Mucosa of descending colon (tissue), 3 donors: ENCODE data around the gene DUOXA1. TPM values are rescaled to one million over a fixed set of nuclear protein-coding genes. Genes with fewer than 3 reads are reported as not detected.
"Not testable (repeated sequence)": the region's sequence is repeated elsewhere in the genome, so short reads cannot be mapped to it uniquely, and the experiment has no call there.

Experiments
- ATAC-seq: fragments of 200-7000 bp; cut with Tn5 transposase; one replicate; pipeline ENCODE4 v1.9.1; 2020; ENCODE audit warnings: mild to moderate bottlenecking, moderate library complexity
- DNase-seq, 3 donors: peaks; one replicate each; pipeline ENCODE4 v3.0.0-alpha.2; 2020
- H3K36me3 ChIP-seq: fragments of 200-600 bp; one replicate; pipeline ENCODE4 v1.8.0; 2021; ENCODE audit warnings: low read depth, mild to moderate bottlenecking
- H3K4me1 ChIP-seq: fragments of 200-600 bp; one replicate; pipeline ENCODE4 v1.8.0; 2021; ENCODE audit warnings: low read depth, mild to moderate bottlenecking
- H3K4me3 ChIP-seq: fragments of 200-600 bp; one replicate; pipeline ENCODE4 v1.8.0; 2021; ENCODE audit warnings: mild to moderate bottlenecking
- H3K9me3 ChIP-seq: fragments of 200-600 bp; one replicate; pipeline ENCODE4 v1.8.0; 2021; ENCODE audit warnings: mild to moderate bottlenecking
- CTCF ChIP-seq: fragments of 200-600 bp; IDR thresholded peaks from one replicate; pipeline ENCODE4 v1.8.0; 2022; ENCODE audit warnings: antibody characterized with exemption, mild to moderate bottlenecking
- intact Hi-C, 2 donors: fragments of 100-400 bp; cut with DNase I in 1 of 2; cut with micrococcal nuclease in 1 of 2; formaldehyde crosslinking; loops; one replicate each; pipeline versions ENCODE4 v1.11.0 to v1.11.1; 2022; cut with DNase I, micrococcal nuclease
- total RNA-seq, 3 donors: library from RNA; stranded (reverse); fragmentation: NEBNext Ultra II Directional in 2 of 3; extraction: Animal tissue kit (Norgen Biotek cat#: 25700) in 2 of 3; gene quantifications; one replicate each; pipeline versions ENCODE4 v1.2.1 to v1.2.4, GENCODE V29; 2021 to 2023
- donor health status: DM: no; HTN: no; CAD: no; lungs with moderate emphysema.
- donor health status: DM: no; HTN: no; CAD: no.
- donor health status: DM: no; HTN: yes; CAD: no.

Gene DUOXA1
- total RNA-seq, 3 donors from 2014 or later, result 0.29 to 1.6 (median 1.6) TPM

- H3K36me3 ChIP-seq, result no peaks in the 10 kb centered on the region
- ATAC-seq, result no peak
- peaks cover 6% of the 10 kb centered on the region for H3K4me1 ChIP-seq
- intact Hi-C loops, result no loop called here
- H3K9me3 ChIP-seq, result no peaks in the 10 kb centered on the region
- H3K4me3 ChIP-seq, result no peak overlapping the region
- TF ChIP-seq CTCF, result no peak
- no peak for DNase-seq
These were observed 19.3 kb downstream of the DUOXA1 start for GRCh38 chr15:45110256-45110820.

- intact Hi-C loops, result no loop called here
- ATAC-seq (no peak), DNase-seq (no peak)
- no peaks in the 10 kb centered on the region for H3K9me3 ChIP-seq
- no peak for TF ChIP-seq CTCF
- H3K4me1 ChIP-seq, result peaks cover 4% of the 10 kb centered on the region
- H3K4me3 ChIP-seq, result no peak overlapping the region
- H3K36me3 ChIP-seq, result no peaks in the 10 kb centered on the region
These were observed 21.6 kb downstream of the DUOXA1 start for GRCh38 chr15:45107941-45108630.

GRCh38 chr15:45106002-45106790 is 23.5 kb downstream of the DUOXA1 start:
- Histone ChIP-seq H3K9me3 (no peaks in the 10 kb centered on the region), H3K4me1 (no peaks in the 10 kb centered on the region), H3K36me3 (no peaks in the 10 kb centered on the region), H3K4me3 (no peak overlapping the region)
- intact Hi-C loops, result no loop called here
- ATAC-seq, result no peak
- no peak for DNase-seq
- TF ChIP-seq CTCF, result no peak

GRCh38 chr15:45105586-45105985 is 24.1 kb downstream of the DUOXA1 start:
- no peak for DNase-seq

GRCh38 chr15:45104170-45104569 is 25.5 kb downstream of the DUOXA1 start:
- DNase-seq, H3K4me1 ChIP-seq, intact Hi-C loops, H3K4me3 ChIP-seq, H3K36me3 ChIP-seq, H3K9me3 ChIP-seq, ATAC-seq: not testable (repeated sequence)

More at GRCh38 chr15:45105586-45105985, 24.1 kb downstream of the DUOXA1 start:
- Histone ChIP-seq H3K9me3 (no peaks in the 10 kb centered on the region), H3K4me3 (no peak overlapping the region), H3K4me1 (no peaks in the 10 kb centered on the region), H3K36me3 (no peaks in the 10 kb centered on the region)
- intact Hi-C loops, result no loop called here
- no peak for TF ChIP-seq CTCF
- no peak for ATAC-seq

- no peak for DNase-seq
- no peak overlapping the region for H3K4me3 ChIP-seq
- no peaks in the 10 kb centered on the region for H3K9me3 ChIP-seq
- intact Hi-C loops, result no loop called here
- no peaks in the 10 kb centered on the region for H3K36me3 ChIP-seq
- H3K4me1 ChIP-seq, result no peaks in the 10 kb centered on the region
- no peak for ATAC-seq
- no peak for TF ChIP-seq CTCF
These were observed 27.5 kb downstream of the DUOXA1 start for GRCh38 chr15:45102226-45102625.
